SK-N-MC (cell line): Measurements from ENCODE around the gene LOXL4.

Experiments used
- DNase-seq: peaks from one replicate; pipeline ENCODE4 v3.0.0-alpha.2; 2011; ENCODE audit warnings: low read depth, low spot score
- H3K27ac ChIP-seq: fragments of 200-600 bp; sonication (generic); 2 replicates; pipeline ENCODE4 v1.5.1; 2016; ENCODE audit warnings: mixed run types
- H3K36me3 ChIP-seq: fragments of 200-600 bp; sonication (generic); 2 replicates; pipeline ENCODE4 v1.6.1; 2017; ENCODE audit warnings: antibody characterized with exemption, low read length, mixed read lengths; ENCODE audit not compliant: insufficient read depth
- H3K4me3 ChIP-seq: fragments of 200-600 bp; sonication (generic); 2 replicates; pipeline ENCODE4 v1.5.1; 2016
- H3K9ac ChIP-seq: fragments of 200-600 bp; sonication (generic); 2 replicates; pipeline ENCODE4 v1.8.0; 2017; ENCODE audit warnings: mixed run types, mixed read lengths; ENCODE audit not compliant: insufficient read length
- H3K9me3 ChIP-seq: fragments of 200-600 bp; sonication (generic); 2 replicates; pipeline ENCODE4 v1.6.1; 2017; ENCODE audit warnings: low read depth, mild to moderate bottlenecking, antibody characterized with exemption, low read length, moderate library complexity, mixed read lengths
- EZH2 ChIP-seq: fragments of 200-600 bp; sonication (generic); IDR thresholded peaks from one replicate; pipeline ENCODE4 v1.6.1; 2017; ENCODE audit warnings: antibody characterized with exemption
- FOXP2 ChIP-seq: optimal IDR thresholded peaks from 2 replicates; pipeline ENCODE3; 2011; ENCODE audit warnings: mild to moderate bottlenecking, moderate library complexity; ENCODE audit not compliant: insufficient read depth; ENCODE audit errors: extremely low read length, control extremely low read depth
- POLR2AphosphoS5 ChIP-seq: IDR thresholded peaks from 2 replicates; pipeline ENCODE4 v1.6.1; 2012; ENCODE audit warnings: mild to moderate bottlenecking, low read depth, low read length, borderline replicate concordance

The LOXL4 gene

GRCh38 chr10:98226508-98227144 lies 41.4 kb downstream of the LOXL4 start:
- H3K27ac ChIP-seq: no peak overlapping the region
- H3K9ac ChIP-seq: no peak overlapping the region
- no peak for DNase-seq
- no peaks in the 10 kb centered on the region for H3K36me3 ChIP-seq
- no peak for TF ChIP-seq EZH2
- H3K4me3 ChIP-seq: no peak overlapping the region
- H3K9me3 ChIP-seq: no peaks in the 10 kb centered on the region

GRCh38 chr10:98224996-98225395 lies 43.0 kb downstream of the LOXL4 start:
- H3K9ac ChIP-seq: no peak overlapping the region

GRCh38 chr10:98224509-98224908 lies 43.5 kb downstream of the LOXL4 start:
- TF ChIP-seq EZH2 (no peak), POLR2AphosphoS5 (no peak), FOXP2 (no peak)
- Histone ChIP-seq H3K4me3 (no peak overlapping the region), H3K9ac (no peak overlapping the region), H3K36me3 (no peaks in the 10 kb centered on the region), H3K27ac (no peak overlapping the region), H3K9me3 (no peaks in the 10 kb centered on the region)
- DNase-seq: no peak

More at GRCh38 chr10:98224996-98225395, 43.0 kb downstream of the LOXL4 start:
- Histone ChIP-seq H3K27ac (no peak overlapping the region), H3K36me3 (no peaks in the 10 kb centered on the region), H3K9me3 (no peaks in the 10 kb centered on the region), H3K4me3 (no peak overlapping the region)
- no peak for DNase-seq
- no peak for TF ChIP-seq FOXP2
- TF ChIP-seq POLR2AphosphoS5: no peak
- TF ChIP-seq EZH2: no peak

- no peaks in the 10 kb centered on the region for H3K9me3 ChIP-seq
- no peak for DNase-seq
- no peak overlapping the region for H3K9ac ChIP-seq
- no peak for TF ChIP-seq EZH2
- no peak overlapping the region for H3K4me3 ChIP-seq
- H3K27ac ChIP-seq: no peak overlapping the region
- H3K36me3 ChIP-seq: no peaks in the 10 kb centered on the region
Observed at GRCh38 chr10:98223874-98224273, 44.1 kb downstream of the LOXL4 start.

- Histone ChIP-seq H3K4me3 (no peak overlapping the region), H3K27ac (no peak overlapping the region), H3K36me3 (no peaks in the 10 kb centered on the region), H3K9me3 (no peaks in the 10 kb centered on the region), H3K9ac (no peak overlapping the region)
- TF ChIP-seq FOXP2: no peak
- TF ChIP-seq POLR2AphosphoS5: no peak
- TF ChIP-seq EZH2: no peak
- no peak for DNase-seq
Observed at GRCh38 chr10:98217801-98218200, 50.2 kb downstream of the LOXL4 start.

- Histone ChIP-seq H3K4me3 (no peak overlapping the region), H3K27ac (no peak overlapping the region), H3K36me3 (no peaks in the 10 kb centered on the region), H3K9ac (no peak overlapping the region), H3K9me3 (no peaks in the 10 kb centered on the region)
- no peak for DNase-seq
- TF ChIP-seq POLR2AphosphoS5 (no peak), EZH2 (no peak), FOXP2 (no peak)
Observed at GRCh38 chr10:98215373-98215772, 52.6 kb downstream of the LOXL4 start.

GRCh38 chr10:98213740-98214139 lies 54.3 kb downstream of the LOXL4 start:
- Histone ChIP-seq H3K36me3 (0 out of 2 replicates have a peak, but pooled peaks cover 3% of the 10 kb centered on the region), H3K4me3 (no peak overlapping the region), H3K27ac (no peak overlapping the region), H3K9ac (no peak overlapping the region), H3K9me3 (no peaks in the 10 kb centered on the region)
- no peak for TF ChIP-seq FOXP2
- no peak for TF ChIP-seq EZH2
- no peak for TF ChIP-seq POLR2AphosphoS5
- DNase-seq: no peak

- no peak for DNase-seq
- Histone ChIP-seq H3K4me3 (no peak overlapping the region), H3K27ac (no peak overlapping the region), H3K36me3 (0 out of 2 replicates have a peak, but pooled peaks cover 4% of the 10 kb centered on the region), H3K9ac (no peak overlapping the region), H3K9me3 (no peaks in the 10 kb centered on the region)
- TF ChIP-seq POLR2AphosphoS5 (no peak), EZH2 (no peak), FOXP2 (no peak)
Observed at GRCh38 chr10:98212196-98212595, 55.8 kb downstream of the LOXL4 start.

GRCh38 chr10:98209441-98209840 lies 58.6 kb downstream of the LOXL4 start:
- Histone ChIP-seq H3K4me3 (no peak overlapping the region), H3K9me3 (no peaks in the 10 kb centered on the region), H3K36me3 (0 out of 2 replicates have a peak, but pooled peaks cover 4% of the 10 kb centered on the region), H3K9ac (no peak overlapping the region), H3K27ac (no peak overlapping the region)
- TF ChIP-seq FOXP2: no peak
- TF ChIP-seq EZH2: no peak
- TF ChIP-seq POLR2AphosphoS5: no peak
- no peak for DNase-seq

- Histone ChIP-seq H3K4me3 (no peak overlapping the region), H3K27ac (no peak overlapping the region), H3K9me3 (no peaks in the 10 kb centered on the region), H3K36me3 (0 out of 2 replicates have a peak, but pooled peaks cover 4% of the 10 kb centered on the region), H3K9ac (no peak overlapping the region)
- TF ChIP-seq EZH2 (no peak), FOXP2 (no peak), POLR2AphosphoS5 (no peak)
- DNase-seq: no peak
Observed at GRCh38 chr10:98208925-98209324, 59.1 kb downstream of the LOXL4 start.
